ENCODE results near the gene NOL11. TPM values are rescaled to one million over a fixed set of nuclear protein-coding genes. Genes with fewer than 3 reads are reported as not detected.
"Not testable (repeated sequence)": the region's sequence is repeated elsewhere in the genome, so short reads cannot be mapped to it uniquely, and the experiment has no call there.

The NOL11 gene
- total RNA-seq, 4 donors from 2014 or later = 31.8 to 68.7 (median 43.4) TPM

DNA sequence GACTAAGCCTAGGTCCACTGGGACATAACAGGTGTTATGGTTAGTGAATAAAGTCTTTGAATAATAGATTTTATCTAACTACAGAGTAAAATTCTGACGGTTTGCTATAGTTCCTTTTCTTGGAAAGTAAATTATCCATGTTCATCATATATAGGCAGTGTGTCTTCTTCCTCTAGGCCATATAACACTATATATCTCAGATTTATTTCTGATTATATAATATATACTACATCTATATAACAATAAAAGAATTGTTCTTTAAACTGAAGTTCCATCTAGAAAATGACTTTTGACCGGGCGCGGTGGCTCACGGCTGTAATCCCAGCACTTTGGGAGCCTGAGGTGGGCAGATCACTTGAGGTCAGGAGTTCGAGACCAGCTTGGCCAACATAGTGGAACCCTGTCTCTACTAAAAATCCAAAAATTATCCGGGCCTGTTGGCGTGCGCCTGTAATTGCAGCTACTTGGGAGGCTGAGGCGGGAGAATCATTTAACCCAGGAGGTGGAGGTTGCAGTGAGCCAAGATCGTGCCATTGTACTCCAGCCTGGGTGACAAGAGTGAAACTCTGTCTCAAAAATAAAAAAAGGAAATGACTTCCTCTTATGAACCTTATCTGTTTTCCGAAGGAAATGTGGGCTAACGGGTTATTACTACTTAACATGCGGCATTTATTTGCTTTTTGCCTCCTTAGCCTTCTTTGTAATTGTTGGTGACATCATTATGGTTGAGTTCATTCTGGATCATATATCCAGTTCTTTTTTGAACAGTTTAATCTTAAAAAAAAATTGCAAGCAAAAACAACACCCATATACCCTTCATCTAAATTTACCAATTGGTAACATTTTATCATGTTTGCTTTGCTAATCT is 29.2 kb downstream of the NOL11 start:
- Histone ChIP-seq H3K27me3 (no peaks in the 10 kb centered on the region), H3K9me3 (no peaks in the 10 kb centered on the region), H3K27ac (no peak overlapping the region), H3K4me1 (no peaks in the 10 kb centered on the region), H3K4me3 (no peak overlapping the region), H3K36me3 (no peaks in the 10 kb centered on the region)
- intact Hi-C loops (cut with DNase I; ENCODE audit: low total_unique reads) = no loop called here
- DNase-seq = no peak
- TF ChIP-seq POLR2A (IDR thresholded peaks at IDR 0.05) = no peak
- TF ChIP-seq, protein P1, sequence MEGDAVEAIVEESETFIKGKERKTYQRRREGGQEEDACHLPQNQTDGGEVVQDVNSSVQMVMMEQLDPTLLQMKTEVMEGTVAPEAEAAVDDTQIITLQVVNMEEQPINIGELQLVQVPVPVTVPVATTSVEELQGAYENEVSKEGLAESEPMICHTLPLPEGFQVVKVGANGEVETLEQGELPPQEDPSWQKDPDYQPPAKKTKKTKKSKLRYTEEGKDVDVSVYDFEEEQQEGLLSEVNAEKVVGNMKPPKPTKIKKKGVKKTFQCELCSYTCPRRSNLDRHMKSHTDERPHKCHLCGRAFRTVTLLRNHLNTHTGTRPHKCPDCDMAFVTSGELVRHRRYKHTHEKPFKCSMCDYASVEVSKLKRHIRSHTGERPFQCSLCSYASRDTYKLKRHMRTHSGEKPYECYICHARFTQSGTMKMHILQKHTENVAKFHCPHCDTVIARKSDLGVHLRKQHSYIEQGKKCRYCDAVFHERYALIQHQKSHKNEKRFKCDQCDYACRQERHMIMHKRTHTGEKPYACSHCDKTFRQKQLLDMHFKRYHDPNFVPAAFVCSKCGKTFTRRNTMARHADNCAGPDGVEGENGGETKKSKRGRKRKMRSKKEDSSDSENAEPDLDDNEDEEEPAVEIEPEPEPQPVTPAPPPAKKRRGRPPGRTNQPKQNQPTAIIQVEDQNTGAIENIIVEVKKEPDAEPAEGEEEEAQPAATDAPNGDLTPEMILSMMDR (IDR thresholded peaks at IDR 0.05) = no peak

DNA sequence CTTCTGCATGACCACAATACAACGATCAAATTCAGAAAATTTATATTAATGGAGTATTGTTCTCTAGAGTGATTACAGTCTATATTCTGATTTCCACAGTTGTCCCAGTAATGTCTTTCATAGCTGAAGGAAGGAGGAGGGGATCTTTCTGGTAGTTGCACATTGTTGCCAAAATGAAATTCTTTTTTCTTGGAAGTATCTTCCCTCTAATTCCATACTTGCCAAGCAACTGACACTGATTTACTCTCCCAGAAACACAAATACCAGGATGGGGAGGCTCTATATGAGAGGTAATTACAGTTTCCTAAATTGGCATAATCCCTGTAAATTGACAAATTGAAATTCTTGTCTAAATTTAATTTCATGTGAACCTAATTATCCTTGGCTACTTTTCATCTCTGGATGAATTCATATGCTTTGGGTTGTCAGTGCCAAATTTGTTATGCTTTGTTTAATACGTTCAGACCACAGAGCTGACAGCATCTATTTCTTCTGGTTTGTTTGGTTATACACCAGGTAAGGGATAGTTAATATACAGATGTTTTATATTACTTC is 30.0 kb downstream of the NOL11 start:
- Histone ChIP-seq H3K4me1 (no peaks in the 10 kb centered on the region), H3K36me3 (no peaks in the 10 kb centered on the region), H3K27me3 (no peaks in the 10 kb centered on the region), H3K9me3 (no peaks in the 10 kb centered on the region), H3K27ac (no peak overlapping the region), H3K4me3 (no peak overlapping the region)
- intact Hi-C loops (cut with DNase I; ENCODE audit: low total_unique reads) = no loop called here
- TF ChIP-seq, protein P1 (IDR thresholded peaks at IDR 0.05) = no peak
- TF ChIP-seq POLR2A (IDR thresholded peaks at IDR 0.05) = no peak
- no peak for DNase-seq

DNA sequence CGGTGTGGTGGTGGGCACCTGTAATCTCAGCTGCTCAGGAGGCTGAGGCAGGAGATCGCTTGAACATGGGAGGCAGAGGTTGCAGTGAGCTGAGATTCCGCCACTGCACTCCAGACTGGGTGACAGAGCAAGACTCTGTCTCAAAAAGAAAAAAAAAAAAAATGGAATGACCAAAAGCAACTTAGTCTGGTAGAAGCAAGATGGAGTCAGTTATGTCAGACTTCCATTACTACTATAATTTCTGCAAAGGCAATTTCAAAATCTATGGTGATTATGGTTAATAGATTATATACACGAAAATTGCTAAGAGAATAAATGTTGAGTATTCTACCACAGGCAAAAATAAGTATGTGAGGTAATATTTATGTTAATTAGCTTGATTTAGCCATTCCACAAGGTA is 32.3 kb downstream of the NOL11 start:
- no peak overlapping the region for H3K27ac ChIP-seq
- H3K4me1 ChIP-seq = no peaks in the 10 kb centered on the region
- DNase-seq = no peak
- intact Hi-C loops (cut with DNase I; ENCODE audit: low total_unique reads) = no loop called here
- TF ChIP-seq, protein P1 (IDR thresholded peaks at IDR 0.05) = no peak
- no peak for TF ChIP-seq POLR2A (IDR thresholded peaks at IDR 0.05)
- H3K36me3 ChIP-seq = no peaks in the 10 kb centered on the region
- no peaks in the 10 kb centered on the region for H3K27me3 ChIP-seq
- H3K9me3 ChIP-seq = no peaks in the 10 kb centered on the region
- H3K4me3 ChIP-seq = no peak overlapping the region

DNA sequence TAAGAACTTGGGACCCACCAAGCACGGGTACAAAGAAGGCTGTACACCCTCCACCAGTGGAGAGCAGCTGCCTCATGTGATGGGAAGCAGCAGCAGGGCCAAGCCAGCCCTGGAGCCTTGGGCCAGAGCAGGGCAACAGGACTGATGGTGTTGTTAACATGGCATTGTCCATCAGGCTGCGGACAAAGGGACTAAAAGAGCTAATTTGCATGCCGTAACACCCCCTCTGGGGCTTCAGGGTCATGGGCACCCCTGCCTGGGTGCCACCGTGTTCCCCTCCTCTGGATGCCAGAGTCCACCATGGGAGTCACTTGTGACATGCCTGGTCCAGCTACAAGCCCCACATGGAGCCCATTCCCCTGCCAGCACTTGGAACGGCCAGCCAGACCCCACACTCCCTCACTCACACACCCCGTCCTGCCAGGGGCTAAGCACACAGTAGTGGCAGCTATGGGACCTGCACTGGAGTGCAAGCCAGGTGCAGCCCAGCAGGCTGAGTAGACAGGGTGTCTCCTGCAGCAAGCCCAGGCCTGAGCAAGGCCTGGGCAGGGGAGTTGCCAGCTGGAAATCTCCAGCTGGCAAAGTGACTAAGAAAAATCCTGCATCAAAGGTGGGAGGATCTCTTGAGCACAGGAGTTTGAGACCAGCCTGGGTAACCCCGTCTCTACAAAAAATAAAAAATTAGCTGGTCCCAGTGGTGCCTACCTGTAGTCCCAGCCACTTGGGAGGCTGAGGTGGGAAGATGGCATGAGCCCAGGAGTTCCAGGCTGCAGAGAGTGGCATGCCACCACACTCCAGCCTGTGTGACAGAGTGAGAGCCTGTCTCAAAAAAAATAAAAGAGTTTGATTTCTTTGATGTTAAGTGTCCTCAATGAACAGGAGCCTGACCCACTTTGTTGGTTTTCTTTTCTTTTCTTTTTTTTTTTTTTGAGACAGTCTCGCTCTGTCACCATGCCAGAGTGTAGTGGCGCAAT is 33.7 kb downstream of the NOL11 start:
- TF ChIP-seq, protein P1 (IDR thresholded peaks at IDR 0.05) = no peak
- TF ChIP-seq POLR2A (IDR thresholded peaks at IDR 0.05) = no peak
- H3K9me3 ChIP-seq = no peaks in the 10 kb centered on the region
- DNase-seq = no peak
- no peaks in the 10 kb centered on the region for H3K27me3 ChIP-seq
- no peaks in the 10 kb centered on the region for H3K4me1 ChIP-seq
- intact Hi-C loops (cut with DNase I; ENCODE audit: low total_unique reads) = no loop called here
- no peaks in the 10 kb centered on the region for H3K36me3 ChIP-seq
- H3K4me3 ChIP-seq = no peak overlapping the region
- no peak overlapping the region for H3K27ac ChIP-seq

DNA sequence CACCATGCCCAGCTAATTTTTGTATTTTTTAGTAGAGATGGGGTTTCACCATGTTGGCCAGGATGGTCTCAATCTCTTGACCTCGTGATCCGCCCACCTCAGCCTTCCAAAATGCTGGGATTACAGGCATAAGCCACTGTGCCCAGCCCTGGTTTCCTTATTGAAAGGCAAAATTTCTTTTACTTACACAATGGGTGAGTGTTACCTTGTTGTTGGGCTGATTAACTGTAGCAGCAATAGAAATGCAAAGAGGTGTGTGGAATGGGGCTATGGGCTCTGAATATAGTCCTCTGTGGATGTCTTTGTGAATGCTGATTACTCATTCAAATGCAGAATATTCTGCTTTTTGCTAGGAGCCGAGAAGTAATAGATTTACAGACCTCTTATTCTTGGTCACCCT is 34.4 kb downstream of the NOL11 start:
- H3K4me3 ChIP-seq; DNase-seq; H3K4me1 ChIP-seq; H3K9me3 ChIP-seq; H3K27me3 ChIP-seq; H3K36me3 ChIP-seq; intact Hi-C loops (cut with DNase I; ENCODE audit: low total_unique reads); H3K27ac ChIP-seq: not testable (repeated sequence)
